Small intestine (tissue), 7 donors: ENCODE measurements around the gene CERT1. TPM values are rescaled to one million over a fixed set of nuclear protein-coding genes. Genes with fewer than 3 reads are reported as not detected.

Source experiments
- DNase-seq, 2 donors: peaks; one replicate each; pipeline versions ENCODE4 v3.0.0 to v3.0.0-alpha.2; 2013
- FAIRE-seq: peaks from 2 replicates; lab custom pipeline; 2012; peaks lifted over from hg19 to GRCh38; lab: Jason Lieb, UNC
- H3K27ac ChIP-seq, 3 donors: one replicate each; pipeline ENCODE4 v1.5.1; 2013; ENCODE audit warnings: low read length in 2 of 3, mild to moderate bottlenecking in 2 of 3, control low read depth in 1 of 3, inconsistent platforms in 1 of 3, low read depth in 1 of 3, moderate library complexity in 1 of 3
- H3K27me3 ChIP-seq, 3 donors: one replicate each; pipeline ENCODE4 v1.6.1; 2013; ENCODE audit warnings: low read length in 3 of 3, inconsistent platforms in 1 of 3; ENCODE audit not compliant: control insufficient read depth in 3 of 3, insufficient read depth in 3 of 3
- H3K36me3 ChIP-seq, 3 donors: one replicate each; pipeline ENCODE4 v1.6.1; 2013; ENCODE audit warnings: low read length in 3 of 3, inconsistent platforms in 1 of 3, low read depth in 1 of 3, mild to moderate bottlenecking in 1 of 3, moderate library complexity in 1 of 3; ENCODE audit not compliant: control insufficient read depth in 3 of 3, insufficient read depth in 2 of 3
- H3K4me1 ChIP-seq, 3 donors: one replicate each; pipeline ENCODE4 v1.6.1; 2013; ENCODE audit warnings: low read length in 2 of 3, inconsistent platforms in 1 of 3, low read depth in 1 of 3, mild to moderate bottlenecking in 1 of 3, moderate library complexity in 1 of 3; ENCODE audit not compliant: control insufficient read depth in 3 of 3, insufficient read depth in 2 of 3
- H3K4me3 ChIP-seq, 3 donors: one replicate each; pipeline ENCODE4 v1.5.1; 2013; ENCODE audit warnings: low read length in 3 of 3, control low read depth in 1 of 3, inconsistent platforms in 1 of 3, low read depth in 1 of 3, mild to moderate bottlenecking in 1 of 3, moderate library complexity in 1 of 3
- H3K9me3 ChIP-seq, 2 donors: one replicate each; pipeline ENCODE4 v1.6.1; 2013; ENCODE audit warnings: low read depth in 1 of 2, low read length in 1 of 2; ENCODE audit not compliant: control insufficient read depth in 2 of 2, insufficient read depth in 1 of 2
- WGBS, 3 donors: extraction: QIAGEN DNeasy Blood & Tissue Kit; methylation state at CpG; one replicate each; pipeline ENCODE4 v1.1.7; 2013; 5-methylcytosine and 5-hydroxymethylcytosine counted together
- polyA plus RNA-seq, 4 donors: library from polyadenylated mRNA; stranded (reverse) in 3 of 4; unstranded in 1 of 4; fragments of 200-250 nt in 3 of 4; fragments of 120-200 nt in 1 of 4; gene quantifications; one replicate each; pipeline versions ENCODE4 v1.2.1 to v1.2.3, GENCODE V29; 2013
- donor health status: healthy with polysubstance abuse.
- donor health status: control.
- donor health status: control.
- donor health status: Bipolar disorder and iron deficiency.
- donor health status: healthy.

Gene CERT1
- polyA plus RNA-seq, 4 donors, result 15.1 to 45.6 (median 22.2) TPM

DNA sequence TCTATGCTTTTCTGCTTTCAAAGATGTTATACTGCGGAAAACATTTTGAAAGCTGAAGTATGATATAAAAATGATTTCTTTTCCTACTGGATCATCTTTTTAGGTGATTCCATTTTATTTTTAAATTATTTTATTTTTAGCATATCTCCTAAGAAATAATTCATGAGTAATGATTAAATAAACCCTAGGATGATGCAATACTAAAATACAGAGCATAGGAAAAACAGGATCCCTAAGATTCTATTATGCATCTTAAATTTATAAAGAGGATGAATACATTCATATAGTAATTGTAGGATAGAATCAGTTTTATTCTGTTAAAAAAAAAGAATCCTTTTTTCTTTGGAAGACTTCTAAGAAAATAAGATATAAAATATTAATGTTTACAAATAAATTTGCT is 11.1 kb upstream of the CERT1 start:
- 95 to 100% (median 98%) methylated on average over 1 of the region's 1 CpG for WGBS, 3 donors
- FAIRE-seq (no peak), DNase-seq (no peak)
- Histone ChIP-seq H3K4me3 (no peak overlapping the region), H3K27me3 (no peaks in the 10 kb centered on the region), H3K9me3 (peaks cover 0 to 13% of the 10 kb centered on the region in 2 donors), H3K27ac (no peak overlapping the region), H3K4me1 (no peaks in the 10 kb centered on the region), H3K36me3 (peaks cover 0 to 9% (median 0%) of the 10 kb centered on the region in 3 donors)

DNA sequence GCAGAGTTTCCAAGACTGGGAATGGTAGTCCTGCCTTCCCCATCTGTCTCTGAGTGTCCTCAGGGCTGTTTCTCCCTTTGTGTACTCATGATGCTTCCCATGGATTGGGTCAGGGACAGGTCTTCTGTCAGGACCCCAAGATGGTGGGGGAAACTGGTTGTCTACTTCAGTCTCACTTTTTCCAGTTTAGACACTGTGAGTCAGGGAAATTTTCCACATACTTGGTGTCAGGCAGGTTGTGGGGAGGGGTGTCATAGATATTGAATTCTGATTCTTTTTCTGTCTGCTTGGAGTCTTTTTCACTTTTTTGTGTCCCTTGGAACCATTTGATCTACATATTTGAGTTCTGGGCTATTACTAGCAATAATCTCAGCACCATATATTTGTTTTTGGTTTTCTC is 10.6 kb upstream of the CERT1 start:
- no peak for FAIRE-seq
- H3K4me1 ChIP-seq, result no peaks in the 10 kb centered on the region

DNA sequence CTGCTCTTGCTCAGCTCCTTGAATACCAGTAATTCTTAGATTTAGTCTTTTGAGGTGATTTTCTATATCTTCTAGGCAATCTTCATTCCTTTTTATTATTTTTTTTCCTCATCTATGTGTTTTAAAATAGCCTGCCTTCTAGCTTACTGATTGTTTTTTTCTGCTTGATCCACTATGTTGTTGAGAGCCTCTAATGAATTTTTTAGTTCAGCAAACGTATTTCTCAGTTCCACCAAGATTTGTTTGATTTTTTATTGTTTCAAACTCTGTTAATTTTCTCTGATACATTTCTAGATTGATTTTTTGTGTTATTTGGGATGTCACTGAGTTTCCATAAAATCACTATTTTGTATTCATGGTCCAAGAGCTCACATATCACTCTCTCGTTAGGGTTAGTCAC is 9.8 kb upstream of the CERT1 start:
- DNase-seq (no peak), FAIRE-seq (no peak)
- peaks cover 0 to 6% (median 0%) of the 10 kb centered on the region in 3 donors for H3K36me3 ChIP-seq
- H3K27ac ChIP-seq, result no peak overlapping the region
- H3K4me3 ChIP-seq, result no peak overlapping the region
- 95 to 100% (median 98%) methylated on average over 2 of the region's 2 CpGs for WGBS, 3 donors
- H3K9me3 ChIP-seq, result peaks cover 0 to 13% of the 10 kb centered on the region in 2 donors
- no peaks in the 10 kb centered on the region for H3K27me3 ChIP-seq
- H3K4me1 ChIP-seq, result no peaks in the 10 kb centered on the region

More for the DNA sequence above, 10.6 kb upstream of the CERT1 start:
- Histone ChIP-seq H3K9me3 (peaks cover 0 to 13% of the 10 kb centered on the region in 2 donors), H3K27ac (no peak overlapping the region), H3K4me3 (no peak overlapping the region), H3K27me3 (no peaks in the 10 kb centered on the region), H3K36me3 (peaks cover 0 to 6% (median 0%) of the 10 kb centered on the region in 3 donors)
- no peak for DNase-seq

DNA sequence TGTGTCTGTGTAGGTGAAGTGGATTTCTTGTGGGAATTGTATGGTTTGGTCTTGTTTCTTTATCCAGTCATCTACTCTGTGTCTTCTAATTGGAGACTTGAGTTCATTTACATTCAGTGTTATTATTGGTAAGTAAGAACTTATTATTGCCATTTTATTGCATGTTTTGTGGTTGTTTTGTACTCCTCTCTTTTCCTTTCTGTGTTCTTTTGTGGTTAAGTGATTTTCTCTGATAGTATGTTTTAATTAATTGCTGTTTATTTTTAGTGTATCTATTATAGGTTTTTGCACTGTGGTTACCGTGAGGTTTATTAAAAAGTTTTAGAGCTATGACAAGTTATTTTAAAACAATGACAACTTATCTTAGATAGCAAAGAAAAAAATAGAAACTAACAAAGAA is 8.3 kb upstream of the CERT1 start:
- 77 to 95% (median 88%) methylated on average over 1 of the region's 1 CpG for WGBS, 3 donors
- no peaks in the 10 kb centered on the region for H3K27me3 ChIP-seq
- no peak for FAIRE-seq
- H3K27ac ChIP-seq, result no peak overlapping the region
- peaks cover 0 to 13% of the 10 kb centered on the region in 2 donors for H3K9me3 ChIP-seq
- DNase-seq, result no peak
- H3K36me3 ChIP-seq, result peaks cover 0 to 6% (median 0%) of the 10 kb centered on the region in 3 donors
- H3K4me1 ChIP-seq, result no peaks in the 10 kb centered on the region
- H3K4me3 ChIP-seq, result no peak overlapping the region

DNA sequence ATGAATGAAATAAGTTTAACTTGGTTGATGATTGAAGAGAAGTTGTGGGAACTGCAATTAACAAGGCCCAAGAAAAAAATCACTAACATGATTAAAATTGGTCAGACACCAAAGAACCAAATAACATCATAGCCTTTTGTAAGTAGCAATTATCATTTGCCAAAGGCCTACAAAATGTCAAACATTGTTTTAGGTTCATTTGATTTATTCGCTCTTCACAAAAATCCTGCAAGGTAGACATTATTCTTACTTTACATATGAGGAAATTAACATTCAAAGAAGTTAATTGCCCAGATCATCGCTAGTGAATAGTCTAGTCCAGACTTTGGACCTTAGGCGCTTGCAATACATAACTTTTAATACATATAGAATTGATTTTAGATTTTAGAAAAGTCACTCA is 2.9 kb upstream of the CERT1 start:
- WGBS, 3 donors, result 60 to 81% (median 68%) methylated on average over 3 of the region's 3 CpGs
- DNase-seq (peak in 1 of 2 donors; percentile 11), FAIRE-seq (no peak)
- Histone ChIP-seq H3K4me1 (peaks cover 0 to 4% (median 0%) of the 10 kb centered on the region in 3 donors), H3K9me3 (no peaks in the 10 kb centered on the region), H3K4me3 (no peak overlapping the region), H3K27ac (no peak overlapping the region), H3K27me3 (no peaks in the 10 kb centered on the region), H3K36me3 (peaks cover 0 to 3% (median 0%) of the 10 kb centered on the region in 3 donors)

DNA sequence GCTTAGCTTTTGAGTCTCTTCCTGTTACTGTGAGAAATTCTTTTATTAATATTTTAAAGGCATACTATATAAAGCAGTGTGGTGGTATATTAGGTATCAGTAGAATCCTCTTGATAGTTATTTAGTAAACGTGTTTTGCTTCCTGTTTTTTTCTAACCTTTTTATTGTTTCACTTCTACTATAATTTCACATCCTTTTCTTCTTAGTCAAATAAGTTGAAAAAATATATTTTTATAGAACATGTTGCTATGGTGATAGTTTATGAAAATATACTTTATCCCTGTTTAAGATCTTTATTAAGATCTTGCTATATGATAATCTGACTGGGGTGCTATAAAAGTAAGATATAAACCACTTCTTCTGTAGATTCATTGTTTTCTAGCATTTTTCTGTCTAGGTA is 2.4 kb upstream of the CERT1 start:
- Histone ChIP-seq H3K9me3 (no peaks in the 10 kb centered on the region), H3K4me1 (peaks cover 0 to 4% (median 0%) of the 10 kb centered on the region in 3 donors), H3K4me3 (no peak overlapping the region), H3K27ac (no peak overlapping the region), H3K27me3 (no peaks in the 10 kb centered on the region), H3K36me3 (peaks cover 0 to 2% (median 0%) of the 10 kb centered on the region in 3 donors)
- DNase-seq (no peak), FAIRE-seq (peak; percentile 80)
- 47 to 60% (median 57%) methylated on average over 1 of the region's 1 CpG for WGBS, 3 donors

DNA sequence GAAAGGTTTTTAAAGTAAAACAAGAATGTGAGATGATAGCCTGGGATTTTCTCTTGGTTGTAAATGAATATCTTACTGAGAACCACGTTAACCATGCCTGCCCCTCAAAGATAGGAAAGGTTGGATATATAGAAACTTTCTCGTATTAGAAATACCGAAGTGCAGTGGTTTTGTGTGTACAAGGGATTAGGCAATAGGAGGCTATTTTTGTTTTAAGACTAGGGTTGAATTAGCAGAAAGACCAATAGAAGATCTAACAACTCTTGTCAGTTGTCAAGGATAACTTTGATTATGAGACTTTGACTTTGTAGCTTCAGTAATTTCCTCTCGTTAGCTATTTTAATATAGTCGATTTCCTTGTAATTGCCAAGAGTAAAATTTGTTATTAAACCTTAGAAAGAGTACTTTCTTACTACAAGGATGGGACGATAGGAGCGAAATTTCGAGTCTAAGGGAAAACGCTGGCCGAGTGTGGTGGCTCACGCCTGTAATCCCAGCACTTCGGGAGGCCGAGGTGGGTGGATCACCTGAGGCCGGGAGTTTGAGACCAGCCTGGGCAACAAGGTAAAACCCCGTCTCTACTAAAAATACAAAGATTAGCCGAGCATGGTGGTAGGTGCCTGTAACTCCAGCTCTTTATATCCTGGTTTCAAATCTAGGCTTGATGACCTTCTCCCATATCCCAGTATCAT is 1.1 kb upstream of the CERT1 start:
- Histone ChIP-seq H3K36me3 (no peaks in the 10 kb centered on the region), H3K4me1 (peaks cover 0 to 10% (median 0%) of the 10 kb centered on the region in 3 donors), H3K9me3 (no peaks in the 10 kb centered on the region), H3K4me3 (peak overlapping the region in 2 of 3 donors; percentile 97 to 100), H3K27me3 (no peaks in the 10 kb centered on the region), H3K27ac (peak overlapping the region in 1 of 3 donors; percentile 73)
- DNase-seq (no peak), FAIRE-seq (no peak)
- WGBS, 3 donors, result 65 to 72% (median 66%) methylated on average over 16 of the region's 16 CpGs

DNA sequence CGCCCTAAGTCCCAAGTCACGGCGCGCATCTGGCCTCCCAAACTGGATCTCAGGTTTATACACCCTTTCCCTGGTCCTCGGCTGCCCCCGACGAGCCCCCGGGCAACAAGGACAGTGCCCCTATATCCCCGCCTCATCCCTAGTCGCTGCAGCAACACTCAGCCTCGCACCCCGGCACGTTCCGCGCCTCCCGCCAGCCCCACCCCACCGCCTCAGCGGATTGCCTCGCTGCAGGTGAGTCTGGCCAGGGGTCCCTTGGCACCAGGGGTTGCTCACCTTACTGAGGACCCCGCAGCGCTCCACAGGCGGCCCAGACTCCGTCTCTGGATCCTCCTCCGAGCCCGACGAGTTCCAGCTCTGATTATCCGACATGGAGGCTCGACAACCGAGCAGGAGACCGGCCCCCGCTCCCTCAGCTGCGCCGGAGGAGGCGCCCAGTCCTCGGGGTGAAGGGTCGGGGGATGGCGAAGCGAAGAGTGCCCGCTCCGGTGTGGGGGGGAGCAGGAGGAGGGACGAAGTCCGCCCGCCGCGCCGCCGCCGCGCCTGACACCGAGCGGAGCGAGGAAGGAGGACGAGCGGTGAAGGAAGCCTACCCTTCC is 494 bp downstream of the CERT1 start:
- Histone ChIP-seq H3K4me1 (peaks cover 0 to 10% (median 0%) of the 10 kb centered on the region in 3 donors), H3K27me3 (no peaks in the 10 kb centered on the region), H3K9me3 (peaks cover 0 to 4% of the 10 kb centered on the region in 2 donors), H3K4me3 (peak overlapping the region; percentile 96 to 100 (median 97)), H3K27ac (peak overlapping the region; percentile 94 to 97 (median 94)), H3K36me3 (peaks cover 0 to 4% (median 0%) of the 10 kb centered on the region in 3 donors)
- WGBS, 3 donors, result 0 to 1% (median 0%) methylated on average over 43 to 54 of the region's 54 CpGs
- FAIRE-seq (no peak), DNase-seq (peak; percentile 69 to 90)
